Measurements from ENCODE around the gene HACE1.

- TF ChIP-seq POLR2A (IDR thresholded peaks at IDR 0.05), result no peak
- TF ChIP-seq CTCF (IDR thresholded peaks at IDR 0.05), result no peak
- no peak for TF ChIP-seq EP300 (IDR thresholded peaks at IDR 0.05)
Observed at GRCh38 chr6:104710543-104711335, 149.0 kb downstream of the HACE1 start.

Data from sigmoid colon (tissue), 4 donors.